ENCODE results near the gene OTULINL. TPM values are rescaled to one million over a fixed set of nuclear protein-coding genes. Genes with fewer than 3 reads are reported as not detected.
"Not testable (repeated sequence)": the region's sequence is repeated elsewhere in the genome, so short reads cannot be mapped to it uniquely, and the experiment has no call there.

OTULINL gene
- total and polyA plus RNA-seq, 10 donors = 3.8 to 52.5 (median 31.2) TPM

DNA sequence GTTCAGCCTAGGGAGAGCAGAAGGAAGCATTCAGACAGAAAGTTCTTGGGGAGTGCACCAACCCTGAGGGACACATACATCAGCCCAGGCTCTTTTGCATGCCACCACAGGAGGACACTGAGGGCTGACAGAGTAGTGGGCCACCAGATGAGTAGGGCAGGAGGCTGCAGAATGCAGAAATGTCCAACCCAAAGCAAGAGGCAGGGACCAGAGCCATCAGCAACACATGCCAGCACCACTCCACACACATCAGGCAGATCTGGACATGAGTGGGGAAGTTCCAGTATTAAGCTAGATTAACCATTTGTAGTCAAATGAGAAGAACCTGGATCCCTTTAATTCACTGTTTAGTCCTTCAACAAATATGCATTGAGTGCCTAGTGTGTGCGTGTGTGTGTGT is 35.7 kb upstream of the OTULINL start:
- Histone ChIP-seq H3K4me3 (no peak overlapping the region), H3K4me1 (peaks cover 0 to 45% (median 12%) of the 10 kb centered on the region in 6 donors), H3K9me3 (peaks cover 0 to 15% (median 9%) of the 10 kb centered on the region in 8 donors), H3K27me3 (replicated peaks in 1 of 7) (no peaks in the 10 kb centered on the region), H3K27ac (peak overlapping the region in 4 of 8 donors; percentile 19 to 64 (median 36)), H3K36me3 (no peaks in the 10 kb centered on the region)
- no peak for DNase-seq
- intact Hi-C loops (cut with DNase I; ENCODE audit: low total_unique reads) = no loop called here
- no peak for TF ChIP-seq POLR2A (IDR thresholded peaks at IDR 0.05)
- TF ChIP-seq, protein P1, sequence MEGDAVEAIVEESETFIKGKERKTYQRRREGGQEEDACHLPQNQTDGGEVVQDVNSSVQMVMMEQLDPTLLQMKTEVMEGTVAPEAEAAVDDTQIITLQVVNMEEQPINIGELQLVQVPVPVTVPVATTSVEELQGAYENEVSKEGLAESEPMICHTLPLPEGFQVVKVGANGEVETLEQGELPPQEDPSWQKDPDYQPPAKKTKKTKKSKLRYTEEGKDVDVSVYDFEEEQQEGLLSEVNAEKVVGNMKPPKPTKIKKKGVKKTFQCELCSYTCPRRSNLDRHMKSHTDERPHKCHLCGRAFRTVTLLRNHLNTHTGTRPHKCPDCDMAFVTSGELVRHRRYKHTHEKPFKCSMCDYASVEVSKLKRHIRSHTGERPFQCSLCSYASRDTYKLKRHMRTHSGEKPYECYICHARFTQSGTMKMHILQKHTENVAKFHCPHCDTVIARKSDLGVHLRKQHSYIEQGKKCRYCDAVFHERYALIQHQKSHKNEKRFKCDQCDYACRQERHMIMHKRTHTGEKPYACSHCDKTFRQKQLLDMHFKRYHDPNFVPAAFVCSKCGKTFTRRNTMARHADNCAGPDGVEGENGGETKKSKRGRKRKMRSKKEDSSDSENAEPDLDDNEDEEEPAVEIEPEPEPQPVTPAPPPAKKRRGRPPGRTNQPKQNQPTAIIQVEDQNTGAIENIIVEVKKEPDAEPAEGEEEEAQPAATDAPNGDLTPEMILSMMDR (IDR thresholded peaks at IDR 0.05 in 8 of 11, conservative IDR thresholded peaks at IDR 0.05 in 3 of 11) = no peak
- TF ChIP-seq POLR2AphosphoS5 (IDR thresholded peaks at IDR 0.05) = no peak
- WGBS, 5 donors = 36 to 88% (median 75%) methylated on average over 1 of the region's 1 CpG

DNA sequence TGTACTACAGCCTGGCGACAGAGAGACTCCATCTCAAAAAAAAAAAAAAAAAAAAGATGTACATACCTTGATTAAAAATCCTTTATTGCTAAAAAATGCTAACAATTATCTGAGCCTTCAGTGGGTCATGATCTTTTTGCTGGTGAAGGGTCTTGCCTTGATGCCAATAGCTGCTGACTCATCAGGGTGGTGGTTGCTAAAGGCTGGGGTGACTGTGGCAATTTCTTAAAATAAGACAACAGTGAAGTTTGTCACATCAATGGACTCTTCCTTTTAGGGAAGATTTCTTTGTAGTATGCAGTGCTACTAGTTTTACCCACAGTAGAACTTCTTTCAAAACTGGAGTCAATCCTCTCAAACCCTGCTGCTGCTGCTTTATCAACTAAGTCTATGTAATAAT is 33.9 kb upstream of the OTULINL start:
- intact Hi-C loops (cut with DNase I; ENCODE audit: low total_unique reads) = no loop called here
- peak overlapping the region in 3 of 8 donors; percentile 13 to 45 (median 44) for H3K27ac ChIP-seq
- peaks cover 0 to 57% (median 14%) of the 10 kb centered on the region in 6 donors for H3K4me1 ChIP-seq
- no peaks in the 10 kb centered on the region for H3K27me3 ChIP-seq (replicated peaks in 1 of 7)
- TF ChIP-seq POLR2A (IDR thresholded peaks at IDR 0.05) (no peak), POLR2AphosphoS5 (IDR thresholded peaks at IDR 0.05) (no peak)
- TF ChIP-seq, protein P1 (IDR thresholded peaks at IDR 0.05 in 8 of 11, conservative IDR thresholded peaks at IDR 0.05 in 3 of 11) = no peak
- H3K9me3 ChIP-seq = peaks cover 0 to 8% (median 0%) of the 10 kb centered on the region in 8 donors
- no peaks in the 10 kb centered on the region for H3K36me3 ChIP-seq
- H3K4me3 ChIP-seq = no peak overlapping the region
- no peak for DNase-seq
- 83 to 100% (median 92%) methylated on average over 1 of the region's 1 CpG for WGBS, 5 donors

DNA sequence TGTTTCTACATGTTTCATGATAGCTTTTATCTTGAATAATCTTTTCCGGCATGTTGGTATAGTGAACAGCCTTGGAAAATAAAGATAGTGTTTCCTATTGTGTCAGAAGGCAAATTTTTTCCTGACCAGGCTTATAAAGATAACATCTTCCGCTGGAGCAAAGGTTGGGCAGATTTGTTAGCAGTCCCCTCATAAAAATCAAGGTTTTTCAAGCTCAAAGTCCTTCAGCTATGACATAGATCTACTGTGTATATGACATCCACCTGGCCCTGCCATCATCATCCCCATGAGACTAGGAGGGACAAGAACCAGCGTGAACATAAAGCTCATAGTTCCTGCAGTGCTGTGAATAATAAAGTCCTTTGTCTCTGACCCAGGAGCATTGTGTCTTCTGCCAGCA is 30.4 kb upstream of the OTULINL start:
- DNase-seq = no peak
- H3K4me3 ChIP-seq = no peak overlapping the region
- peaks cover 0 to 39% (median 7%) of the 10 kb centered on the region in 6 donors for H3K4me1 ChIP-seq
- H3K27ac ChIP-seq = peak overlapping the region in 1 of 8 donors; percentile 28
- H3K36me3 ChIP-seq = no peaks in the 10 kb centered on the region
- peaks cover 0 to 11% (median 0%) of the 10 kb centered on the region in 7 donors for H3K27me3 ChIP-seq (replicated peaks in 1 of 7)
- intact Hi-C loops (cut with DNase I; ENCODE audit: low total_unique reads) = no loop called here
- 73 to 87% (median 79%) methylated on average over 3 of the region's 3 CpGs for WGBS, 5 donors
- H3K9me3 ChIP-seq = peaks cover 0 to 15% (median 0%) of the 10 kb centered on the region in 8 donors
- TF ChIP-seq, protein P1 (IDR thresholded peaks at IDR 0.05 in 8 of 11, conservative IDR thresholded peaks at IDR 0.05 in 3 of 11) = no peak

DNA sequence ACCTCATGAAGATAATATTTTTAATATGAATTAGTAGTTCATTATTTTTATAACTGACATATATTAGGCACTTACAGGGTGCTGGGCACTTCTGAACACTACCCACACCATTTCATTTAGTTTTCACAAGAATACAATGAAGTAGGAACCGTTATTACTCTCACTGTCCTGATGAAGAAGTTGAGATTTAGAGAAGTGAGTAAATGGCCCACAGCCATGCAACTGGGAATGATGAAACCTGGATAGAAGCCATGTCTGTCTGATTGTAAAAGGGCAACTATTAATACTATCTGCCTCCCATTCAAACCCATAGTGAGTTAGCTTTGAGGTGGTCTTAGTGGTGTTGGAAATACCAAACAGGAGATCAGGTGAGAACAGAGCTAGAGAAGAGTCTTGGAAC is 29.6 kb upstream of the OTULINL start:
- Histone ChIP-seq H3K4me3 (no peak overlapping the region), H3K4me1 (peaks cover 0 to 37% (median 7%) of the 10 kb centered on the region in 6 donors), H3K27ac (peak overlapping the region in 2 of 8 donors; percentile 23 to 28), H3K27me3 (replicated peaks in 1 of 7) (peaks cover 0 to 11% (median 0%) of the 10 kb centered on the region in 7 donors), H3K9me3 (peaks cover 0 to 15% (median 0%) of the 10 kb centered on the region in 8 donors), H3K36me3 (no peaks in the 10 kb centered on the region)
- intact Hi-C loops (cut with DNase I; ENCODE audit: low total_unique reads) = no loop called here
- TF ChIP-seq POLR2A (IDR thresholded peaks at IDR 0.05) = no peak
- TF ChIP-seq, protein P1 (IDR thresholded peaks at IDR 0.05 in 8 of 11, conservative IDR thresholded peaks at IDR 0.05 in 3 of 11) = no peak
- TF ChIP-seq POLR2AphosphoS5 (IDR thresholded peaks at IDR 0.05) = no peak
- WGBS, 5 donors = 24 to 56% (median 32%) methylated on average over 1 of the region's 1 CpG
- no peak for DNase-seq

DNA sequence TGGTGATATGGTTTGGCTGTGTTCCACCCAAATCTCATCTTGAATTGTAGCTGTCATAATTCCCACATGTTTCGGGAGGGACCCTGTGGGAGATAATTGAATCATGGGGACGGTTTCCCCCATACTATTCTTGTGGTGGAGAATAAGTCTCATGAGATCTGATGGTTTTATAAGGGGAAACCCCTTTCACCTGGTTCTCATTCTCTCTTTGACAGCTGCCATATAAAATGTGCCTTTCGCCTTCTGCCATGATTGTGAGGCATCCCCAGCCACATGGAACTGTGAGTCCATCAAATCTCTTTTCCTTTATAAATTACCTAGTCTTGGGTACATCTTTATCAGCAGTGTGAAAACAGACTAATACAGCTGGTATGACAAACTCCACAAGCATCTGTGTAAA is 27.3 kb upstream of the OTULINL start:
- H3K27ac ChIP-seq; H3K4me3 ChIP-seq; H3K36me3 ChIP-seq; intact Hi-C loops (cut with DNase I; ENCODE audit: low total_unique reads); DNase-seq: not testable (repeated sequence)
- peaks cover 0 to 11% (median 0%) of the 10 kb centered on the region in 7 donors for H3K27me3 ChIP-seq (replicated peaks in 1 of 7)
- peaks cover 0 to 15% (median 0%) of the 10 kb centered on the region in 8 donors for H3K9me3 ChIP-seq
- WGBS, 5 donors = 63 to 80% (median 72%) methylated on average over 3 of the region's 3 CpGs
- H3K4me1 ChIP-seq = peaks cover 0 to 47% (median 14%) of the 10 kb centered on the region in 6 donors
